SK-N-SH (cell line): ENCODE results near the gene RNF130. TPM values are rescaled to one million over a fixed set of nuclear protein-coding genes. Genes with fewer than 3 reads are reported as not detected.

Source experiments
- CTCF ChIA-PET: fragments of 300-600, 350-600 bp; formaldehyde crosslinking; extraction: SDS; loops from one replicate; lab custom pipeline; 2021; lab: Yijun Ruan, JAX
- POLR2A ChIA-PET: fragments of 350-600 bp; sonication (Branson Sonifier 250); formaldehyde crosslinking; extraction: SDS; loops from one replicate; lab custom pipeline; 2020; ENCODE audit warnings: antibody characterized with exemption, inconsistent platforms; lab: Yijun Ruan, JAX
- DNase-seq: peaks from one replicate; pipeline ENCODE4 v3.0.0; 2012
- H2AFZ ChIP-seq: fragments of 200-600 bp; sonication (generic); 2 replicates; pipeline ENCODE4 v1.8.1; 2016; ENCODE audit warnings: antibody characterized with exemption, mild to moderate bottlenecking, low read depth
- H3F3A ChIP-seq: fragments of 200-600 bp; sonication (generic); replicated peaks from 2 replicates; pipeline ENCODE3; 2016; ENCODE audit warnings: antibody characterized with exemption, mild to moderate bottlenecking; ENCODE audit not compliant: insufficient read depth
- H3K27ac ChIP-seq, 2 experiments: fragments of 200-500 bp in 1 of 2; fragments of 200-600 bp in 1 of 2; sonication (Bioruptor generic) in 1 of 2; sonication (generic), shearing (Covaris generic) in 1 of 2; 2 replicates each; pipeline versions ENCODE4 v1.5.1 to v1.6.1; 2014 to 2016; ENCODE audit warnings: low read depth in 2 of 2, inconsistent platforms in 1 of 2, low read length in 1 of 2, mild to moderate bottlenecking in 1 of 2, mixed read lengths in 1 of 2
- H3K27me3 ChIP-seq: fragments of 200-600 bp; sonication (generic), shearing (Covaris generic); 2 replicates; pipeline ENCODE4 v1.6.1; 2016; ENCODE audit warnings: mixed run types; ENCODE audit not compliant: insufficient read depth
- H3K36me3 ChIP-seq, 2 experiments: fragments of 200-500 bp in 1 of 2; fragments of 200-600 bp in 1 of 2; sonication (Bioruptor generic) in 1 of 2; sonication (generic) in 1 of 2; replicated peaks in 1 of 2; 2 replicates each; pipeline versions ENCODE3 to v1.5.1; 2014 to 2016; ENCODE audit warnings: low read length in 1 of 2, mild to moderate bottlenecking in 1 of 2; ENCODE audit not compliant: insufficient read depth in 2 of 2, control insufficient read depth in 1 of 2
- H3K4me1 ChIP-seq, 2 experiments: fragments of 200-500 bp in 1 of 2; fragments of 200-600 bp in 1 of 2; sonication (Bioruptor generic) in 1 of 2; sonication (generic), shearing (Covaris generic) in 1 of 2; 2 replicates each; pipeline versions ENCODE4 v1.5.1 to v1.6.1; 2014 to 2016; ENCODE audit warnings: low read depth in 1 of 2, low read length in 1 of 2, mixed run types in 1 of 2; ENCODE audit not compliant: insufficient read depth in 2 of 2, control insufficient read depth in 1 of 2
- H3K4me2 ChIP-seq: fragments of 200-600 bp; sonication (generic), shearing (Covaris generic); 2 replicates; pipeline ENCODE4 v1.6.1; 2017; ENCODE audit warnings: mixed run types
- H3K4me3 ChIP-seq, 2 experiments: fragments of 200-500 bp in 1 of 2; fragments of 200-600 bp in 1 of 2; sonication (Bioruptor generic) in 1 of 2; sonication (generic), shearing (Covaris generic) in 1 of 2; 2 replicates each; pipeline versions ENCODE4 v1.5.1 to v1.8.1; 2014 to 2016; ENCODE audit warnings: low read depth in 2 of 2, inconsistent platforms in 1 of 2, low read length in 1 of 2, mild to moderate bottlenecking in 1 of 2, mixed read lengths in 1 of 2, moderate library complexity in 1 of 2
- H3K79me2 ChIP-seq: fragments of 200-600 bp; sonication (generic); 2 replicates; pipeline ENCODE4 v1.8.1; 2017; ENCODE audit warnings: mild to moderate bottlenecking; ENCODE audit not compliant: insufficient read depth
- H3K9ac ChIP-seq: fragments of 200-600 bp; sonication (generic); 2 replicates; pipeline ENCODE4 v1.6.1; 2017; ENCODE audit warnings: mixed run types
- H3K9me2 ChIP-seq: fragments of 200-600 bp; sonication (generic); 2 replicates; pipeline ENCODE4 v1.6.1; 2017; ENCODE audit warnings: mixed run types
- H3K9me3 ChIP-seq: fragments of 200-600 bp; sonication (generic); 2 replicates; pipeline ENCODE4 v1.6.1; 2017; ENCODE audit warnings: mixed run types, mild to moderate bottlenecking, moderate library complexity
- H4K20me1 ChIP-seq: fragments of 200-600 bp; sonication (generic); 2 replicates; pipeline ENCODE4 v1.6.1; 2017; ENCODE audit warnings: mild to moderate bottlenecking, mixed run types; ENCODE audit not compliant: insufficient read depth
- CTCF ChIP-seq: fragments of 200-600 bp; sonication (generic); IDR thresholded peaks from 2 replicates; pipeline ENCODE4 v1.6.1; 2017; ENCODE audit warnings: antibody characterized with exemption, mild to moderate bottlenecking, moderate library complexity
- EZH2phosphoT487 ChIP-seq: fragments of 200-600 bp; sonication (generic); IDR thresholded peaks from 2 replicates; pipeline ENCODE4 v1.6.1; 2017; ENCODE audit warnings: low read depth, mixed run types, mild to moderate bottlenecking, antibody characterized with exemption, moderate library complexity, borderline replicate concordance
- FOSL2 ChIP-seq: IDR thresholded peaks from 2 replicates; pipeline ENCODE4 v1.4.0; 2012; ENCODE audit warnings: low read depth, mild to moderate bottlenecking, moderate library complexity, borderline replicate concordance
- FOXJ3 ChIP-seq: sonication (generic); formaldehyde crosslinking; IDR thresholded peaks from 2 replicates; pipeline ENCODE4 v1.5.1; 2020; ENCODE audit warnings: mild to moderate bottlenecking, missing genetic modification reagents
- FOXM1 ChIP-seq: IDR thresholded peaks from 2 replicates; pipeline ENCODE4 v1.4.0; 2012; ENCODE audit warnings: low read depth, mild to moderate bottlenecking
- GABPA ChIP-seq: IDR thresholded peaks from 2 replicates; pipeline ENCODE4 v1.4.0; 2012; ENCODE audit warnings: low read depth, mild to moderate bottlenecking
- IRF3 ChIP-seq: fragments of 150-350 bp; IDR thresholded peaks from 2 replicates; pipeline ENCODE4 v1.6.1; 2016; ENCODE audit warnings: mild to moderate bottlenecking, low read depth, low read length
- JUND ChIP-seq: IDR thresholded peaks from 2 replicates; pipeline ENCODE4 v1.4.0; 2012
- MXI1 ChIP-seq: IDR thresholded peaks from 2 replicates; pipeline ENCODE4 v1.6.1; 2012; ENCODE audit warnings: mild to moderate bottlenecking, low read depth, low read length, improper control_type of control experiment
- NFIC ChIP-seq: IDR thresholded peaks from 2 replicates; pipeline ENCODE4 v1.4.0; 2012; ENCODE audit warnings: borderline replicate concordance
- NRF1 ChIP-seq: IDR thresholded peaks from 2 replicates; pipeline ENCODE4 v1.6.1; 2012; ENCODE audit warnings: low read depth, mild to moderate bottlenecking, low read length
- PBX3 ChIP-seq: IDR thresholded peaks from 2 replicates; pipeline ENCODE4; 2012
- RAD21 ChIP-seq: IDR thresholded peaks from 2 replicates; pipeline ENCODE4 v1.6.1; 2012; ENCODE audit warnings: mild to moderate bottlenecking, low read length
- RXRA ChIP-seq: IDR thresholded peaks from 2 replicates; pipeline ENCODE4 v1.4.0; 2012; ENCODE audit warnings: low read depth, mild to moderate bottlenecking, borderline replicate concordance
- SIN3A ChIP-seq: IDR thresholded peaks from 2 replicates; pipeline ENCODE4 v1.6.1; 2012; ENCODE audit warnings: low read depth, mild to moderate bottlenecking, low read length, moderate library complexity, borderline replicate concordance
- SMC3 ChIP-seq: IDR thresholded peaks from 2 replicates; pipeline ENCODE4 v1.6.1; 2012; ENCODE audit warnings: low read depth, low read length, improper control_type of control experiment
- TAF1 ChIP-seq: IDR thresholded peaks from 2 replicates; pipeline ENCODE4 v1.6.1; 2012; ENCODE audit warnings: low read depth, mild to moderate bottlenecking, low read length, moderate library complexity, borderline replicate concordance
- TEAD4 ChIP-seq: IDR thresholded peaks from 2 replicates; pipeline ENCODE4 v1.4.0; 2012; ENCODE audit warnings: mild to moderate bottlenecking, borderline replicate concordance; ENCODE audit not compliant: insufficient read depth
- YY1 ChIP-seq: IDR thresholded peaks from 2 replicates; pipeline ENCODE4 v1.4.0; 2012; ENCODE audit warnings: low read depth, mild to moderate bottlenecking
- WGBS: methylation state at CpG from one replicate; pipeline ENCODE4 v1.1.6; 2017; ENCODE audit warnings: low lambda C conversion rate; 5-methylcytosine and 5-hydroxymethylcytosine counted together
- polyA plus RNA-seq, 3 experiments: library from polyadenylated mRNA; depleted of rRNA; stranded (reverse); fragments of >200 nt; gene quantifications; 2 replicates each; pipeline ENCODE4 v1.2.3, GENCODE V29; 2012

The RNF130 gene
- polyA plus RNA-seq, 1 of the 3 experiments (the other 2 are of a cell fraction): 41.4 TPM

GRCh38 chr5:180068519-180069090, 3.0 kb downstream of the RNF130 start:
- no peaks in the 10 kb centered on the region for H3K27me3 ChIP-seq
- no peak for TF ChIP-seq PBX3
- TF ChIP-seq, all 33 proteins: peak for 0
- no peak overlapping the region for H3K27ac ChIP-seq
- peaks cover 4% of the 10 kb centered on the region for H3F3A ChIP-seq
- no peak overlapping the region for H3K4me3 ChIP-seq
- ChIA-PET POLR2A (no interaction called here), CTCF (interaction anchor here (0.7 to 1.5 kb wide), 2 partner anchors 38 to 260 kb away, joined by 3 to 4 read pairs; no protein-coding TSS in a partner anchor)
- no peaks in the 10 kb centered on the region for H3K36me3 ChIP-seq
- peaks cover 76% of the 10 kb centered on the region for H3K79me2 ChIP-seq
- no peak overlapping the region for H3K9ac ChIP-seq
- no peaks in the 10 kb centered on the region; the same call in 1 of the 2 replicates for H3K9me2 ChIP-seq
- H3K9me3 ChIP-seq: no peaks in the 10 kb centered on the region
- no peak for DNase-seq
- WGBS: 85% methylated on average over 6 of the region's 6 CpGs
- H3K4me2 ChIP-seq: no peak overlapping the region
- peaks cover 0 to 21% of the 10 kb centered on the region in 2 experiments; a peak in 2 of 4 replicates for H3K4me1 ChIP-seq
- no peak overlapping the region for H2AFZ ChIP-seq
- peaks cover 37% of the 10 kb centered on the region for H4K20me1 ChIP-seq

GRCh38 chr5:180067986-180068385, 3.6 kb downstream of the RNF130 start:
- H2AFZ ChIP-seq: no peak overlapping the region
- no peaks in the 10 kb centered on the region; the same call in 1 of the 2 replicates for H3K9me2 ChIP-seq
- H4K20me1 ChIP-seq: peaks cover 39% of the 10 kb centered on the region
- H3K9ac ChIP-seq: no peak overlapping the region
- TF ChIP-seq IRF3: no peak
- TF ChIP-seq TEAD4: no peak
- no peak for TF ChIP-seq JUND
- TF ChIP-seq SMC3: no peak
- no peak for TF ChIP-seq FOXJ3
- no peak for TF ChIP-seq MXI1
- TF ChIP-seq NFIC: no peak
- TF ChIP-seq CTCF: no peak
- TF ChIP-seq NRF1: no peak
- no peak for TF ChIP-seq RXRA
- no peak for TF ChIP-seq FOXM1
- TF ChIP-seq EZH2phosphoT487: no peak
- TF ChIP-seq SIN3A: no peak
- TF ChIP-seq FOSL2: no peak
- no peak for TF ChIP-seq TAF1
- TF ChIP-seq YY1: no peak
- TF ChIP-seq PBX3: no peak
- no peak for TF ChIP-seq GABPA
- TF ChIP-seq RAD21: no peak
- no peaks in the 10 kb centered on the region for H3K9me3 ChIP-seq
- no peak for DNase-seq
- no peaks in the 10 kb centered on the region for H3K27me3 ChIP-seq
- ChIA-PET CTCF (interaction anchor here (1.5 kb wide), 1 partner anchor 261 kb away, joined by 4 read pairs; no protein-coding TSS in a partner anchor), POLR2A (no interaction called here)
- H3F3A ChIP-seq: peaks cover 4% of the 10 kb centered on the region
- no peak overlapping the region for H3K4me2 ChIP-seq
- WGBS: 85% methylated on average over 4 of the region's 4 CpGs
- H3K27ac ChIP-seq: no peak overlapping the region
- H3K4me3 ChIP-seq: no peak overlapping the region
- H3K36me3 ChIP-seq: no peaks in the 10 kb centered on the region
- H3K4me1 ChIP-seq: peaks cover 0 to 21% of the 10 kb centered on the region in 2 experiments; a peak in 2 of 4 replicates
- peaks cover 82% of the 10 kb centered on the region for H3K79me2 ChIP-seq
